ENCODE measurements around the gene CDH16.
"Not testable (repeated sequence)": the region's sequence is repeated elsewhere in the genome, so short reads cannot be mapped to it uniquely, and the experiment has no call there.

DNA sequence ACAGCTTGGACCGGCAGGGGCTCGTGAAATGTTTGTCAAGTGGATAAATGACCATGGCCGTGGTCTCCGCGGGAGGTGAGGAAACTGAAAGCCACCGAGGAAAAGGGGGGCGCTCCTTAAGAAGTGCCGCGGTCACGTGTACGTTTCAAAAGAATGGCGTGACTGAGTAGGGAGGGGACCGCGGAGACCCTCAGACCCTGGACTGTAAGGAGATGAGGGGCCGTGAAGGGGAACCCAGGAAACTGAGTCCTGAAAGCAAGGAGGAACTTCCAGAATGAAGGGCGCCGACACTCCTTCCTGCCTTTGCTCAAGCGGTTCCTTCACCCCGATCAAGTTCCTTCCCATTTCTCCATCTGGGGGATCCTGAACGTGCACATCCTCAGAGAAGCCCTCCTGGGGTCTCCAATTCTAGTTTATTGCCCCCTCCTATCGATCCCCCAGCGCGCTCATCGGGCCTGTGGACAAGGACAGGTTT, 16.2 kb upstream of the CDH16 start:
- TF ChIP-seq, protein P1, sequence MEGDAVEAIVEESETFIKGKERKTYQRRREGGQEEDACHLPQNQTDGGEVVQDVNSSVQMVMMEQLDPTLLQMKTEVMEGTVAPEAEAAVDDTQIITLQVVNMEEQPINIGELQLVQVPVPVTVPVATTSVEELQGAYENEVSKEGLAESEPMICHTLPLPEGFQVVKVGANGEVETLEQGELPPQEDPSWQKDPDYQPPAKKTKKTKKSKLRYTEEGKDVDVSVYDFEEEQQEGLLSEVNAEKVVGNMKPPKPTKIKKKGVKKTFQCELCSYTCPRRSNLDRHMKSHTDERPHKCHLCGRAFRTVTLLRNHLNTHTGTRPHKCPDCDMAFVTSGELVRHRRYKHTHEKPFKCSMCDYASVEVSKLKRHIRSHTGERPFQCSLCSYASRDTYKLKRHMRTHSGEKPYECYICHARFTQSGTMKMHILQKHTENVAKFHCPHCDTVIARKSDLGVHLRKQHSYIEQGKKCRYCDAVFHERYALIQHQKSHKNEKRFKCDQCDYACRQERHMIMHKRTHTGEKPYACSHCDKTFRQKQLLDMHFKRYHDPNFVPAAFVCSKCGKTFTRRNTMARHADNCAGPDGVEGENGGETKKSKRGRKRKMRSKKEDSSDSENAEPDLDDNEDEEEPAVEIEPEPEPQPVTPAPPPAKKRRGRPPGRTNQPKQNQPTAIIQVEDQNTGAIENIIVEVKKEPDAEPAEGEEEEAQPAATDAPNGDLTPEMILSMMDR (conservative IDR thresholded peaks at IDR 0.05 in 1 of 2, IDR thresholded peaks at IDR 0.05 in 1 of 2; ENCODE audit: low read depth in 1 of 2, low read length in 2 of 2), result not testable (repeated sequence)
- not testable (repeated sequence) for TF ChIP-seq EZH2 (IDR thresholded peaks at IDR 0.05; ENCODE audit: low read length, missing control alignments)

Measured in fibroblast of lung (primary cell).